Fibroblast of the aortic adventitia (primary cell): ENCODE results near the gene CMTM3. TPM values are rescaled to one million over a fixed set of nuclear protein-coding genes. Genes with fewer than 3 reads are reported as not detected.
"Not testable (repeated sequence)": the region's sequence is repeated elsewhere in the genome, so short reads cannot be mapped to it uniquely, and the experiment has no call there.

Experiments
- DNase-seq: peaks from one replicate; pipeline ENCODE4 v3.0.0-alpha.2; 2010; ENCODE audit warnings: low read depth
- H3K4me3 ChIP-seq: 2 replicates; pipeline ENCODE4 v1.5.1; 2011; ENCODE audit warnings: low read depth, mild to moderate bottlenecking, control low read depth, low read length, moderate library complexity
- total RNA-seq: library from RNA; depleted of rRNA; stranded (reverse); fragments of >200 nt; gene quantifications from 2 replicates; pipeline ENCODE4 v1.2.3, GENCODE V29; 2012; ENCODE audit warnings: low replicate concordance
- TF ChIP-seq, protein P1 (sequence below): IDR thresholded peaks from 2 replicates; pipeline ENCODE4 v1.5.1; 2011; ENCODE audit warnings: mild to moderate bottlenecking, low read length, control low read depth, inconsistent platforms; ENCODE audit not compliant: insufficient read depth

CMTM3 gene
- total RNA-seq, 1 donor: 17.8 TPM

- no peak overlapping the region for H3K4me3 ChIP-seq
- DNase-seq: peak; percentile 26
- TF ChIP-seq, protein P1, sequence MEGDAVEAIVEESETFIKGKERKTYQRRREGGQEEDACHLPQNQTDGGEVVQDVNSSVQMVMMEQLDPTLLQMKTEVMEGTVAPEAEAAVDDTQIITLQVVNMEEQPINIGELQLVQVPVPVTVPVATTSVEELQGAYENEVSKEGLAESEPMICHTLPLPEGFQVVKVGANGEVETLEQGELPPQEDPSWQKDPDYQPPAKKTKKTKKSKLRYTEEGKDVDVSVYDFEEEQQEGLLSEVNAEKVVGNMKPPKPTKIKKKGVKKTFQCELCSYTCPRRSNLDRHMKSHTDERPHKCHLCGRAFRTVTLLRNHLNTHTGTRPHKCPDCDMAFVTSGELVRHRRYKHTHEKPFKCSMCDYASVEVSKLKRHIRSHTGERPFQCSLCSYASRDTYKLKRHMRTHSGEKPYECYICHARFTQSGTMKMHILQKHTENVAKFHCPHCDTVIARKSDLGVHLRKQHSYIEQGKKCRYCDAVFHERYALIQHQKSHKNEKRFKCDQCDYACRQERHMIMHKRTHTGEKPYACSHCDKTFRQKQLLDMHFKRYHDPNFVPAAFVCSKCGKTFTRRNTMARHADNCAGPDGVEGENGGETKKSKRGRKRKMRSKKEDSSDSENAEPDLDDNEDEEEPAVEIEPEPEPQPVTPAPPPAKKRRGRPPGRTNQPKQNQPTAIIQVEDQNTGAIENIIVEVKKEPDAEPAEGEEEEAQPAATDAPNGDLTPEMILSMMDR: no peak
Measured at GRCh38 chr16:66622863-66623262, 18.4 kb downstream of the CMTM3 start.

DNA sequence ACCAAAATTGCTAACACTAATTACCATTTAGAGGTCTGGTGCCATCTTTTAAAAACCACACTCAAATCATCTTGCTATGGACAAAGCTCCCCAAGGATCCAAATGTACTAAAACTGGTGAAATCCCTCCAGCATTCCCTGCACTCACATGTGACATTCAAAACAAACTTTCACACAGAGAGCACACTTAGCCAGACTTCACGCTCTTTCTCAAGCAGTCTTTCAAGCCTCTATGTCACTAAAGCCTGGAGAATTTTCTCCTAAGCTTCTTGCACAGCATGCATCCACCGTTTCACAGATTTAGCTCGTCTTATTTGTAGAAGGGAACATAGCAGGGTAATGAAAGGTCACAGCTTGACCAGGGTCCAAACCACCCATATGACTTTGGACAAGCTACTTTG lies 19.3 kb downstream of the CMTM3 start:
- H3K4me3 ChIP-seq: no peak overlapping the region
- DNase-seq: no peak
- TF ChIP-seq, protein P1: no peak

DNA sequence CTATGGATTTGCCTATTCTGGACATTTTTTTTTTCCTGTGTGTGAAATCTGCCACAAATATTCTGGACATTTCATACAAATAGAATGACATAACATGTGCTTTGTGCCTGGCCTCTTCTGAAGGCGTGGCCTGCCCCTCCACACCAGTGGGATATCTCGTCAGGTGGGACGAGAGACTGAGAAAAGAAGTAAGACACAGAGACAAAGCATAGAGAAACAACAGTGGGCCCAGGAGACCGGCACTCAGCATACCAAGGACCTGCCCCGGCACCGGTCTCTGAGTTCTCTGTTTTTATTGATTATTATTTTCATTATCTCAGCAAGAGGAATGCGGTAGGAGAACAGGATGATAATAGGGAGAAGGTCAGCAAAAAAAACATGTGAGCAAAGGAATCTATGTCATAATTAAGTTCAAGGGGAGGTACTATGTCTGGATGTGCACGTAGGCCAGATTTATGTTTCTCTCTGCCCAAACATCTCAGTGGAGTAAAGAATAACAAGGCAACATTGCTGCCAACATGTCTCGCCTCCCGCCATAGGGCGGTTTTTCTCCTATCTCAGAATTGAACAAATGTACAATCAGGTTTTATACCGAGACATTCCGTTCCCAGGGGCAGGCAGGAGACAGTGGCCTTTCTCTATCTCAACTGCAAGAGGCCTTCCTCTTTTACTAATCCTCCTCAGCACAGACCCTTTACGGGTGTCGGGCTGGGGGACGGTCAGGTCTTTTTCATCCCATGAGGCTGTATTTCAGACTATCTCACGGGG lies 23.3 kb downstream of the CMTM3 start:
- not testable (repeated sequence) for H3K4me3 ChIP-seq, DNase-seq

- TF ChIP-seq, protein P1: no peak
- DNase-seq: no peak
- no peak overlapping the region for H3K4me3 ChIP-seq
Measured at GRCh38 chr16:66629856-66630255, 25.4 kb downstream of the CMTM3 start.

- DNase-seq, H3K4me3 ChIP-seq: not testable (repeated sequence)
Measured at GRCh38 chr16:66630561-66631260, 26.2 kb downstream of the CMTM3 start.

DNA sequence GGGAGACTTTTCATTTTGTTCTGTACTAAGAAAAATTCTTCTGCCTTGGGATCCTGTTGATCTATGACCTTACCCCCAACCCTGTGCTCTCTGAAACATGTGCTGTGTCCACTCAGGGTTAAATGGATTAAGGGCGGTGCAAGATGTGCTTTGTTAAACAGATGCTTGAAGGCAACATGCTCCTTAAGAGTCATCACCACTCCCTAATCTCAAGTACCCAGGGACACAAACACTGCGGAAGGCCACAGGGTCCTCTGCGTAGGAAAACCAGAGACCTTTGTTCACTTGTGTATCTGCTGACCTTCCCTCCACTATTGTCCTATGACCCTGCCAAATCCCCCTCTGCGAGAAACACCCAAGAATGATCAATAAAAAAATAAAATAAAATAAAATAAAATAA lies 27.1 kb downstream of the CMTM3 start:
- H3K4me3 ChIP-seq, DNase-seq: not testable (repeated sequence)

- DNase-seq: no peak
- H3K4me3 ChIP-seq: no peak overlapping the region
- TF ChIP-seq, protein P1: no peak
Measured at GRCh38 chr16:66634527-66635196, 30.2 kb downstream of the CMTM3 start.

- DNase-seq: no peak
- TF ChIP-seq, protein P1: no peak
- H3K4me3 ChIP-seq: no peak overlapping the region
Measured at GRCh38 chr16:66635406-66635805, 30.9 kb downstream of the CMTM3 start.
